Measurements from ENCODE around the gene PSMD8.
A peak's percentile ranks its signal among the peaks of the same experiment; 100 is the strongest.
"Not testable (repeated sequence)": the region's sequence is repeated elsewhere in the genome, so short reads cannot be mapped to it uniquely, and the experiment has no call there.

Gene PSMD8

GRCh38 chr19:38360839-38361631, 13.3 kb upstream of the PSMD8 start:
- no peak for DNase-seq
- in situ Hi-C loops (cut with MboI; ENCODE audit: low pct_unique_long_range_greater_than_20kb, low sequenced_read_pairs), result no loop called here

GRCh38 chr19:38361633-38362075, 12.7 kb upstream of the PSMD8 start:
- in situ Hi-C loops (cut with MboI; ENCODE audit: low pct_unique_long_range_greater_than_20kb, low sequenced_read_pairs), result no loop called here
- peak; percentile 88 for DNase-seq

GRCh38 chr19:38362076-38362945, 12.1 kb upstream of the PSMD8 start:
- DNase-seq, result peak; percentile 90
- in situ Hi-C loops (cut with MboI; ENCODE audit: low pct_unique_long_range_greater_than_20kb, low sequenced_read_pairs), result no loop called here

- in situ Hi-C loops (cut with MboI; ENCODE audit: low pct_unique_long_range_greater_than_20kb, low sequenced_read_pairs); DNase-seq: not testable (repeated sequence)
Observed at GRCh38 chr19:38362946-38363688, 11.3 kb upstream of the PSMD8 start.

- no peak for DNase-seq
- in situ Hi-C loops (cut with MboI; ENCODE audit: low pct_unique_long_range_greater_than_20kb, low sequenced_read_pairs), result no loop called here
Observed at GRCh38 chr19:38367041-38367440, 7.3 kb upstream of the PSMD8 start.

- no peak for DNase-seq
- in situ Hi-C loops (cut with MboI; ENCODE audit: low pct_unique_long_range_greater_than_20kb, low sequenced_read_pairs), result no loop called here
Observed at GRCh38 chr19:38369584-38369983, 4.8 kb upstream of the PSMD8 start.

- in situ Hi-C loops (cut with MboI; ENCODE audit: low pct_unique_long_range_greater_than_20kb, low sequenced_read_pairs), result no loop called here
- DNase-seq, result no peak
Observed at GRCh38 chr19:38370299-38370698, 4.1 kb upstream of the PSMD8 start.

GRCh38 chr19:38371081-38371480, 3.3 kb upstream of the PSMD8 start:
- DNase-seq, result no peak

GRCh38 chr19:38373907-38374331, 452 bp upstream of the PSMD8 start:
- DNase-seq, result no peak
- in situ Hi-C loops (cut with MboI; ENCODE audit: low pct_unique_long_range_greater_than_20kb, low sequenced_read_pairs), result no loop called here

More at GRCh38 chr19:38371081-38371480, 3.3 kb upstream of the PSMD8 start:
- in situ Hi-C loops (cut with MboI; ENCODE audit: low pct_unique_long_range_greater_than_20kb, low sequenced_read_pairs), result no loop called here

- in situ Hi-C loops (cut with MboI; ENCODE audit: low pct_unique_long_range_greater_than_20kb, low sequenced_read_pairs), result no loop called here
- DNase-seq, result no peak
Observed at GRCh38 chr19:38375098-38375493, 725 bp downstream of the PSMD8 start.

GRCh38 chr19:38375748-38376147, 1.4 kb downstream of the PSMD8 start:
- no peak for DNase-seq
- in situ Hi-C loops (cut with MboI; ENCODE audit: low pct_unique_long_range_greater_than_20kb, low sequenced_read_pairs), result no loop called here

GRCh38 chr19:38376576-38376975, 2.2 kb downstream of the PSMD8 start:
- in situ Hi-C loops (cut with MboI; ENCODE audit: low pct_unique_long_range_greater_than_20kb, low sequenced_read_pairs), result no loop called here
- DNase-seq, result no peak

GRCh38 chr19:38377052-38377451, 2.7 kb downstream of the PSMD8 start:
- in situ Hi-C loops (cut with MboI; ENCODE audit: low pct_unique_long_range_greater_than_20kb, low sequenced_read_pairs), result no loop called here
- no peak for DNase-seq

- in situ Hi-C loops (cut with MboI; ENCODE audit: low pct_unique_long_range_greater_than_20kb, low sequenced_read_pairs), result no loop called here
- no peak for DNase-seq
Observed at GRCh38 chr19:38378866-38379265, 4.5 kb downstream of the PSMD8 start.

- in situ Hi-C loops (cut with MboI; ENCODE audit: low pct_unique_long_range_greater_than_20kb, low sequenced_read_pairs), result no loop called here
- no peak for DNase-seq
Observed at GRCh38 chr19:38381138-38381537, 6.8 kb downstream of the PSMD8 start.

- in situ Hi-C loops (cut with MboI; ENCODE audit: low pct_unique_long_range_greater_than_20kb, low sequenced_read_pairs), result no loop called here
- DNase-seq, result no peak
Observed at GRCh38 chr19:38383184-38383583, 8.8 kb downstream of the PSMD8 start.

GRCh38 chr19:38383743-38384142, 9.4 kb downstream of the PSMD8 start:
- DNase-seq, result no peak
- in situ Hi-C loops (cut with MboI; ENCODE audit: low pct_unique_long_range_greater_than_20kb, low sequenced_read_pairs), result no loop called here

- no peak for DNase-seq
- in situ Hi-C loops (cut with MboI; ENCODE audit: low pct_unique_long_range_greater_than_20kb, low sequenced_read_pairs), result no loop called here
Observed at GRCh38 chr19:38384209-38385027, 10.0 kb downstream of the PSMD8 start.

Measured in KBM-7 (cell line).